IMR-90 (cell line): ENCODE results near the gene APP.

Experiments used
- CEBPB ChIP-seq: IDR thresholded peaks from 2 replicates; pipeline ENCODE4 v1.6.1; 2012; ENCODE audit warnings: low read depth, low read length, improper control_type of control experiment
- CHD1 ChIP-seq: IDR thresholded peaks from 2 replicates; pipeline ENCODE4 v1.6.1; 2012; ENCODE audit warnings: low read depth, low read length, improper control_type of control experiment
- CTCF ChIP-seq: conservative IDR thresholded peaks from 2 replicates; pipeline ENCODE4 v1.5.1; 2012; ENCODE audit warnings: mild to moderate bottlenecking, low read depth, low read length, improper control_type of control experiment
- MAFK ChIP-seq: IDR thresholded peaks from 2 replicates; pipeline ENCODE4 v1.6.1; 2012; ENCODE audit warnings: low read depth, low read length, improper control_type of control experiment
- POLR2A ChIP-seq: IDR thresholded peaks from 2 replicates; pipeline ENCODE4 v1.6.1; 2012; ENCODE audit warnings: mild to moderate bottlenecking, low read depth, low read length
- RCOR1 ChIP-seq: IDR thresholded peaks from 2 replicates; pipeline ENCODE4 v1.6.1; 2012; ENCODE audit warnings: mild to moderate bottlenecking, low read length, improper control_type of control experiment; ENCODE audit not compliant: insufficient replicate concordance
- RFX5 ChIP-seq: IDR thresholded peaks from 2 replicates; pipeline ENCODE4 v1.8.0; 2012; ENCODE audit warnings: low read depth, mild to moderate bottlenecking, low read length, moderate library complexity

- no peak for TF ChIP-seq CHD1
- TF ChIP-seq CTCF, result no peak
- TF ChIP-seq RFX5, result no peak
- no peak for TF ChIP-seq POLR2A
- no peak for TF ChIP-seq CEBPB
- no peak for TF ChIP-seq RCOR1
- no peak for TF ChIP-seq MAFK
These were observed 300.5 kb downstream of the APP start for GRCh38 chr21:25870084-25870483.
